Stimulated activated CD4-positive, alpha-beta T cell treated with anti-CD3 and anti-CD28 coated beads, Interleukin-4, amount 100 ng/mL, for 4 hours (primary cell): ENCODE data around the gene OXTR.

Experiments
- DNase-seq, 2 experiments: peaks; one replicate each; pipeline ENCODE4 v3.0.0-alpha.2; 2020

The OXTR gene

GRCh38 chr3:8767256-8767666 is 2.2 kb downstream of the OXTR start:
- no peak for DNase-seq

- no peak for DNase-seq
Measured at GRCh38 chr3:8766148-8766547, 3.3 kb downstream of the OXTR start.

- no peak for DNase-seq
Measured at GRCh38 chr3:8765528-8765927, 3.9 kb downstream of the OXTR start.

GRCh38 chr3:8764528-8764927 is 4.9 kb downstream of the OXTR start:
- DNase-seq = no peak

GRCh38 chr3:8762607-8763377 is 6.6 kb downstream of the OXTR start:
- DNase-seq = no peak

- no peak for DNase-seq
Measured at GRCh38 chr3:8761866-8762265, 7.5 kb downstream of the OXTR start.

GRCh38 chr3:8760506-8760905 is 8.9 kb downstream of the OXTR start:
- no peak for DNase-seq

- DNase-seq = no peak
Measured at GRCh38 chr3:8760091-8760490, 9.3 kb downstream of the OXTR start.

GRCh38 chr3:8759038-8759707 is 10.2 kb downstream of the OXTR start:
- DNase-seq = no peak

- DNase-seq = no peak
Measured at GRCh38 chr3:8757551-8758518, 11.6 kb downstream of the OXTR start.

GRCh38 chr3:8756671-8757070 is 12.7 kb downstream of the OXTR start:
- no peak for DNase-seq

- DNase-seq = no peak
Measured at GRCh38 chr3:8755564-8756237, 13.7 kb downstream of the OXTR start.

- no peak for DNase-seq
Measured at GRCh38 chr3:8755097-8755496, 14.3 kb downstream of the OXTR start.

- no peak for DNase-seq
Measured at GRCh38 chr3:8752832-8753231, 16.6 kb downstream of the OXTR start.

GRCh38 chr3:8749316-8749715 is 20.1 kb downstream of the OXTR start:
- DNase-seq = no peak

GRCh38 chr3:8746780-8747345 is 22.6 kb downstream of the OXTR start:
- no peak for DNase-seq

- DNase-seq = no peak
Measured at GRCh38 chr3:8745619-8746370, 23.6 kb downstream of the OXTR start.

- no peak for DNase-seq
Measured at GRCh38 chr3:8743911-8744310, 25.5 kb downstream of the OXTR start.

GRCh38 chr3:8743021-8743601 is 26.3 kb downstream of the OXTR start:
- no peak for DNase-seq

- DNase-seq = no peak
Measured at GRCh38 chr3:8741581-8742261, 27.7 kb downstream of the OXTR start.
